Keratinocyte (primary cell): ENCODE results near the gene JAK3. TPM values are rescaled to one million over a fixed set of nuclear protein-coding genes. Genes with fewer than 3 reads are reported as not detected.

Experiments
- DNase-seq: peaks from one replicate; pipeline ENCODE4 v3.0.0-alpha.2; 2011; ENCODE audit warnings: low read depth, missing footprints, low spot score
- FAIRE-seq: peaks from 2 replicates; lab custom pipeline; 2011; peaks lifted over from hg19 to GRCh38; lab: Jason Lieb, UNC
- H2AFZ ChIP-seq: 2 replicates; pipeline ENCODE4 v1.6.0; 2012; ENCODE audit warnings: low read length, control low read depth, inconsistent platforms; ENCODE audit not compliant: control insufficient read depth
- H3K27ac ChIP-seq: 2 replicates; pipeline ENCODE4 v1.5.1; 2011; ENCODE audit warnings: low read length; ENCODE audit not compliant: control insufficient read depth, insufficient read depth
- H3K27me3 ChIP-seq: 3 replicates; pipeline ENCODE4 v1.6.0; 2011; ENCODE audit warnings: low read length; ENCODE audit not compliant: control insufficient read depth, insufficient read depth; ENCODE audit errors: extremely low read depth
- H3K36me3 ChIP-seq, 2 experiments: 2 replicates in 1 of 2; 3 replicates in 1 of 2; pipeline ENCODE4 v1.5.1; 2011; ENCODE audit warnings: low read length in 2 of 2, mild to moderate bottlenecking in 1 of 2; ENCODE audit not compliant: control insufficient read depth in 2 of 2, insufficient read depth in 2 of 2; ENCODE audit errors: extremely low read depth in 1 of 2
- H3K4me1 ChIP-seq: 3 replicates; pipeline ENCODE4 v1.5.1; 2011; ENCODE audit warnings: low read length; ENCODE audit not compliant: control insufficient read depth, insufficient read depth; ENCODE audit errors: extremely low read depth
- H3K4me2 ChIP-seq: 3 replicates; pipeline ENCODE4 v1.6.0; 2011; ENCODE audit warnings: low read depth, low read length; ENCODE audit not compliant: control insufficient read depth, insufficient read depth; ENCODE audit errors: extremely low read depth
- H3K4me3 ChIP-seq, 3 experiments: fragments of 200-600 bp in 1 of 3; sonication (generic) in 1 of 3; 2 replicates in 2 of 3; 3 replicates in 1 of 3; pipeline ENCODE4 v1.5.1; 2011 to 2016; ENCODE audit warnings: low read length in 3 of 3, mild to moderate bottlenecking in 3 of 3, control low read depth in 2 of 3, inconsistent platforms in 1 of 3, low read depth in 1 of 3, mixed read lengths in 1 of 3, mixed run types in 1 of 3, moderate library complexity in 1 of 3; ENCODE audit not compliant: control insufficient read depth in 2 of 3, insufficient read depth in 2 of 3; ENCODE audit errors: extremely low read depth in 1 of 3
- H3K79me2 ChIP-seq: 2 replicates; pipeline ENCODE4 v1.6.0; 2012; ENCODE audit warnings: low read length; ENCODE audit not compliant: control insufficient read depth, insufficient read depth
- H3K9ac ChIP-seq: 3 replicates; pipeline ENCODE4 v1.6.0; 2011; ENCODE audit warnings: low read length; ENCODE audit not compliant: control insufficient read depth, insufficient read depth; ENCODE audit errors: extremely low read depth
- H3K9me1 ChIP-seq: 3 replicates; pipeline ENCODE4 v1.6.0; 2011; ENCODE audit warnings: low read length; ENCODE audit not compliant: control insufficient read depth, insufficient read depth; ENCODE audit errors: extremely low read depth
- H3K9me3 ChIP-seq: 2 replicates; pipeline ENCODE4 v1.5.1; 2012; ENCODE audit warnings: low read depth, low read length; ENCODE audit not compliant: control insufficient read depth
- H4K20me1 ChIP-seq: 3 replicates; pipeline ENCODE4 v1.6.0; 2011; ENCODE audit warnings: low read length; ENCODE audit not compliant: control insufficient read depth, insufficient read depth; ENCODE audit errors: extremely low read depth
- EZH2 ChIP-seq: IDR thresholded peaks from one replicate; pipeline ENCODE4 v1.6.1; 2012; ENCODE audit warnings: inconsistent platforms, mild to moderate bottlenecking, low read length, moderate library complexity
- dilution Hi-C: fragments of 300-500 bp; cut with MboI; formaldehyde crosslinking; loops from one replicate; pipeline ENCODE4 v1.7.0; 2020; ENCODE audit warnings: low sequenced_read_pairs; ENCODE audit not compliant: extremely low pct_ligation_motif_present
- polyA plus RNA-seq, 5 experiments: library from polyadenylated mRNA; depleted of rRNA in 3 of 5; stranded (reverse) in 3 of 5; stranded (forward) in 1 of 5; unstranded in 1 of 5; fragments of >200 nt; gene quantifications; 1 replicate in 1 of 5; 2 replicates in 3 of 5; 3 replicates in 1 of 5; pipeline versions ENCODE4 v1.2.1 to v1.2.3, GENCODE V29; 2011 to 2012; ENCODE audit warnings: missing spikeins in 2 of 5, low read depth in 1 of 5, low replicate concordance in 1 of 5
- TF ChIP-seq, protein P1 (sequence below), 3 experiments: IDR thresholded peaks in 1 of 3; conservative IDR thresholded peaks in 1 of 3; optimal IDR thresholded peaks in 1 of 3; 2 replicates in 2 of 3; 3 replicates in 1 of 3; pipeline versions ENCODE3 to v1.5.1; 2011; ENCODE audit warnings: low read length in 3 of 3, mild to moderate bottlenecking in 3 of 3, moderate library complexity in 2 of 3, control low read depth in 1 of 3, inconsistent platforms in 1 of 3; ENCODE audit not compliant: insufficient read depth in 2 of 3; ENCODE audit errors: extremely low read depth in 1 of 3

The JAK3 gene
- polyA plus RNA-seq, 1 donor (not counting 4 experiments of a cell fraction or from before 2014, with no cell fraction given) = 0.37 TPM

DNA sequence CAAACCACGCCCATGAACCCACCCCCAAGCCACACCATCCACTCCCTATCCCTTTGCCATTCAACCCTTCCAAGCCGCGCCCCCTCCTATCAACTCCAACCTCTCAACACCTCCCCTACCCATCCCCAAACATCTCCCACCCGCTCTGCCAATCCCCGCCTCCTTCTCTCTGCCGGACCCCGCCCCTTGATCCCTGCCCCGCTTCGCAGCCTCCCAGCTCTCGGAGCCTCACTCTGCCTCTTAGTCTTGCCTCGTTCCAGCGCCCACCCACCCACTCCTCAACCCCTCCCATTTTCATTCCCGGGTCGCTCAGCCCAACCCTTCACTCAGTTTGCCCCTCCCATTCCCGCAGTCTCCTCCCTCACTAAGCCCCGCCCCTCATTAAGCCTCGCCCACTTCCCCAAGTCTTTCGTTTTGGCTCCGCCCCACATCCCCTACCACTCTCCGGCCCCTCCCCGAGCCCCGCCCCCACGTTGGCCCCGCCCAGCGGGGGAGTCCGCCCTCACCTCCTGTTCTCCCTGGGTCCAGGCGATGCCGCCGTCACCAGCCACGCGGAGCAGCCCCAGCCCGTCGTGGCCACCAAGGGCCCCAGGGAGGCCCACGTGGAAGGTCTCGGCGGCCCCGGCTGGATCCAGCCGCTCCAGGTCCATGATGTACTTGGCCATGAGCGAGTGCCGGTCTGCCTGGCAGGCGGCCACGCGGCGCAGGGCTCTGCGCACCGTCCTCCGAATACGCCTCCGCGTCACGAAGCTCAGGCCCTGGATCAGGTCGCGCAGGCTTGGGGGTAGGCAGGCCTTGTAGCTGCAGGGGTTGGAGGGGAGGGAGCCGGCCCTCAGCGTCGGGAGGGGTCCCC, 5.7 kb downstream of the JAK3 start:
- Histone ChIP-seq H4K20me1 (no peaks in the 10 kb centered on the region), H3K4me3 (peak overlapping the region; percentile 36 to 63 (median 54)), H3K9ac (peak overlapping the region; percentile 69), H3K27me3 (no peaks in the 10 kb centered on the region), H3K9me1 (no peaks in the 10 kb centered on the region), H3K9me3 (no peaks in the 10 kb centered on the region), H3K27ac (peak overlapping the region; percentile 26), H2AFZ (peak overlapping the region; percentile 87), H3K36me3 (no peaks in the 10 kb centered on the region), H3K4me1 (peaks cover 5% of the 10 kb centered on the region), H3K4me2 (peak overlapping the region; percentile 85), H3K79me2 (no peaks in the 10 kb centered on the region)
- FAIRE-seq (no peak), DNase-seq (peak; percentile 66)
- TF ChIP-seq EZH2 = no peak
- TF ChIP-seq, protein P1, sequence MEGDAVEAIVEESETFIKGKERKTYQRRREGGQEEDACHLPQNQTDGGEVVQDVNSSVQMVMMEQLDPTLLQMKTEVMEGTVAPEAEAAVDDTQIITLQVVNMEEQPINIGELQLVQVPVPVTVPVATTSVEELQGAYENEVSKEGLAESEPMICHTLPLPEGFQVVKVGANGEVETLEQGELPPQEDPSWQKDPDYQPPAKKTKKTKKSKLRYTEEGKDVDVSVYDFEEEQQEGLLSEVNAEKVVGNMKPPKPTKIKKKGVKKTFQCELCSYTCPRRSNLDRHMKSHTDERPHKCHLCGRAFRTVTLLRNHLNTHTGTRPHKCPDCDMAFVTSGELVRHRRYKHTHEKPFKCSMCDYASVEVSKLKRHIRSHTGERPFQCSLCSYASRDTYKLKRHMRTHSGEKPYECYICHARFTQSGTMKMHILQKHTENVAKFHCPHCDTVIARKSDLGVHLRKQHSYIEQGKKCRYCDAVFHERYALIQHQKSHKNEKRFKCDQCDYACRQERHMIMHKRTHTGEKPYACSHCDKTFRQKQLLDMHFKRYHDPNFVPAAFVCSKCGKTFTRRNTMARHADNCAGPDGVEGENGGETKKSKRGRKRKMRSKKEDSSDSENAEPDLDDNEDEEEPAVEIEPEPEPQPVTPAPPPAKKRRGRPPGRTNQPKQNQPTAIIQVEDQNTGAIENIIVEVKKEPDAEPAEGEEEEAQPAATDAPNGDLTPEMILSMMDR (optimal IDR thresholded peaks at IDR 0.05 in 1 of 3, IDR thresholded peaks at IDR 0.05 in 1 of 3, conservative IDR thresholded peaks at IDR 0.05 in 1 of 3; ENCODE audit: extremely low read depth in 1 of 3, insufficient read depth in 2 of 3, low read length in 3 of 3) = no peak
- dilution Hi-C loops = no loop called here

DNA sequence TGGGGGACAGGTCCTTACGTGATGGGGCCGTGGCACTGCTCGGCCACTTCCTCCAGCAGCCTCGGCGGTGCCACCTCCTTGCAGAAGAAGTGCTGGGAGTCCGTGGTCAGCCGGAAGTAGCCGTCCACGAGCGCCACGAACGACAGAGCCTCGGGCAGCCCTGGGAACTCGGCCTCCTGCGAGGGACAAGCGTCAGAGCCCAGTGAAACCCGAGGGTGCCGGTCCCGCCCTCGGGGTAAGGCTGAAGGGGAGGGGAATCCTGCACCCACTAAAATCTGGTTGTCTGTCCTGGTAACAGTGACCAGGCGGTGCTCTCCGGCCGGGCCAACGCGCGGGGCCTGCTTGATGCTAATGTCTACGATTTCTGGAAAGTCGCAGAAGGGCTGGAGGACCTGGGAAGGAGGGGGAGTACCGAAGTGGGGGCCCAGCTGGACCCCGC, 6.4 kb downstream of the JAK3 start:
- H4K20me1 ChIP-seq = no peaks in the 10 kb centered on the region
- no peak overlapping the region for H3K9ac ChIP-seq
- H3K27me3 ChIP-seq = no peaks in the 10 kb centered on the region
- no peaks in the 10 kb centered on the region for H3K9me3 ChIP-seq
- no peak for FAIRE-seq
- no peak overlapping the region for H3K4me2 ChIP-seq
- peaks cover 5% of the 10 kb centered on the region for H3K4me1 ChIP-seq
- H3K9me1 ChIP-seq = no peaks in the 10 kb centered on the region
- no peak for DNase-seq
- H2AFZ ChIP-seq = no peak overlapping the region
- no peaks in the 10 kb centered on the region for H3K79me2 ChIP-seq
- TF ChIP-seq EZH2 = no peak
- TF ChIP-seq, protein P1 (optimal IDR thresholded peaks at IDR 0.05 in 1 of 3, IDR thresholded peaks at IDR 0.05 in 1 of 3, conservative IDR thresholded peaks at IDR 0.05 in 1 of 3; ENCODE audit: extremely low read depth in 1 of 3, insufficient read depth in 2 of 3, low read length in 3 of 3) = no peak
- dilution Hi-C loops = no loop called here
- no peak overlapping the region for H3K4me3 ChIP-seq
- no peaks in the 10 kb centered on the region for H3K36me3 ChIP-seq
- H3K27ac ChIP-seq = no peak overlapping the region
